Central memory CD4-positive, alpha-beta T cell (primary cell): ENCODE measurements around the gene REN.

Source experiments
- DNase-seq: peaks from one replicate; pipeline ENCODE4 v3.0.0; 2022

REN gene

DNA sequence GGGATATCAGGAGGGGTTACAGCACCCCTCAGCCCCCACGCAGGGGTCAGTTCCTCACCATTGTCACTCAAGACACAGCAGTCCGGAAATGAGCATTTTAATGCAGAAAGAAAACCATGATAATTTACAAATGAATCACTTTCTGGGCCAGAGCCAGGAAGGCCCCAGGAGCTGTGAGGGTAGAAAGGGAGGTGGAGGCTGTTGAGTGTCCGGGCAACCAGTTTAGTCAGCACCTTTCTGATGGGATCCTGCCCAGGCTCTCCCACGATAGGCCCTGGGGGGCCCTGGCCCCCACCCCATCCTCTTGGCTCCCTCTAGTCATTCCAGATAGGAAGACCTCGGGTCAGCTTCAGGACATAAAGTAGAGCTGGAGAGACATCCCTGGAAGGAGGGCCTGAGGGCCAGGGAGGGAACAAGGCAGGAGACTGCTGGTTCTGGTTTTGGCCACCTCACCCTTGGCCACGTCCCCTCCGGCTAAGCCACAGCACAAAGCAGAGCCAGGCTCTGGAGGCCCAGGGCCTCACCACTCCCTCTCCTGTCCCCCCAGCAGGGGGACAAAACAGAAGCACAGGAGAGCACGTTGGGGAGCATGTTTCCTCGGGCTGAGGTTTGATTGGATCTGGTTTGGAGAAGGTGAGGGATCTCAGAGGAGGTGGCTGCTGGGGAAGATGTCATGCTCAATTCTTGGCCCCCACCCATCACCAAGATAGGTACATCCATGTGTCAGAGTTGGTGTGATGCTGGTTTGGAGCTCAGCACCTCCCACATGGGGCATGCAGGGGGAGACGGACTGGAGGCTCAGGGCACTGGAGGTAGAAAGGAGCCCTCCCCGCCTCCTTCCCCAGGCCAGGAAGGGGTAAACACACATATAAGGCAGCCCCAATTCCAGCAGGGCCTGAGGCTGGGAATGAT, 34.9 kb downstream of the REN start:
- no peak for DNase-seq

DNA sequence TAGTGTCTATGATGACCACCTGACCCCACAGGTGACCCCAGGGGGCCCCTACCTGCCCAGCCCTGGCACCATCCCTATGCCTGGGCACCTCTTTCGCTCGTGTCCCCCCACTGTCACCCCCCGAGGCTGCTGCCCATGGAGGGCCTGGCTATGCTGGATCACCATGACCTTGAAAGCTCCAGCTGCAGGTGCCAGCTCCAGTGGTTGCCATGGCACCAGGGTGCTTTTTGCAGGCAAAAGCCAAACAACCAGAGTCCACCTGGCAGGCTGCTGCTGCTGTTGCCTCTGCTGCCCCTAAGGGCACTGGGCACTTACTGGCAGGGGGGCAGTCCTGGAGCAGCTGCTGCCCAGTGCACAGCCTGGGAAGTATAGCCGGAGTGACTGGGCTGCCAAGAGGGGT, 36.0 kb downstream of the REN start:
- no peak for DNase-seq

GRCh38 chr1:204128964-204129896, 36.9 kb downstream of the REN start:
- DNase-seq: peak; percentile 51

DNA sequence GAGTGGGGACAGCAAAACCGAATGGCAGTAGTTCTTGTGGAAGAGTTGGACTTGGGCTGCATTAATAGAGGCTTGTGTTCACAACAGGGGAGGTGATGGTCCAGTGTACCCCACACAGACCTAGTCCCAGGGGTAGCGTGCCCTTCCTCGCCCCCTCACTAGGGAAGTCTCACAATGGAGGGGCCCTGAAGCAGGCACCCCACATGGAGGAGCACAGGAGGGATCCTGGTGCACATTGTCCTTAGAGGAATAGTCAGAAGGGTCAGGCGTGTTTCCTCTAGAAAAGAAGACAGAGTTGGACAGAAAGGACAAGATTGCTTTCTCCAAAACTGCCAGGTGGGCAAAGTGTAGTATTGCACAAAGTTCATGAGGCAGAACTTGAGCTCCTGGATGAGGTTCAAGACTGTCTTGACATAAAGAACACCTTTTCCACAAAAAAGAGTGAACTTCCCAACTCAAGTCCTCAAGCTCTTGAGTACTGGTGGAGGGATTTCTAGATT, 37.6 kb downstream of the REN start:
- no peak for DNase-seq

- no peak for DNase-seq
These were observed 38.4 kb downstream of the REN start for GRCh38 chr1:204127597-204128242.

DNA sequence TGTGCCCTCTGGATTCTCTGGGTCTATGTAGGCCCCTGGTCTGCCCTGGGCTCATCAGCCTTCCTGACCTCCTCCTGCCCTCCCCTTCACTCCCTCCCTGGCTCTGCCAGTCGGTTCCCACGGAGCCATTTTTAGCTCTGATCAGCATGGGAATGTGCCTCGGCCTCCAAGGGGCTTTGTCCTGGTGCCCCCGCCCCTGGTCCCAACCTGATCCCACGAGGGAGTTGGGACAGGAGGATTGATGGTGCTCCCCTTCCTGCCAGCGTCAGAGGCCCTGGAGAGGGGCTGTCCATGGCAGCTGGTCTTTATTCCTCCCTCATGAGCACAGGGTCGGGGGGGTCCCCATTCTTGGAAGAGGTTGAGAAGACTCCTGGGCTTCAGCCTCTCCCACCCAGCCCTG, 39.2 kb downstream of the REN start:
- no peak for DNase-seq

DNA sequence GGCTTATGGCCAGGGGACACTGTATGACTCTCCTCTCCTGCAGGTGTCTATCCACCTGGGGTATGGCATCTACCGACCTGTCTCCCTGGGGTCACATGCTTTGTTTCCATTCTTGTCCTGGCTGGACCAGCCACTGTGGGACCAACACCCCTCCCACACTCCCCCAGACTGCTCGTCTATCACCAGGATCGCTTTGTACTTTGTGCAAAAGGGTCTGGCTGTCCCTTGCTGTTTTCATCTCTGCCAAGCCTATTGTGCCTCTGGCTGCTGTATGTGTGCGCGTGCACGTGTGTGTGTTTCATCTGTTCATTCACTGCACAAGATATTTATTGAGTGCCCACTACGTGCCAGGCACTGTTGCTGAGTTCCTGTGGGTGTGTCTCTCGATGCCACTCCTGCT, 39.8 kb downstream of the REN start:
- no peak for DNase-seq

- DNase-seq: no peak
These were observed 40.3 kb downstream of the REN start for GRCh38 chr1:204125759-204126351.

DNA sequence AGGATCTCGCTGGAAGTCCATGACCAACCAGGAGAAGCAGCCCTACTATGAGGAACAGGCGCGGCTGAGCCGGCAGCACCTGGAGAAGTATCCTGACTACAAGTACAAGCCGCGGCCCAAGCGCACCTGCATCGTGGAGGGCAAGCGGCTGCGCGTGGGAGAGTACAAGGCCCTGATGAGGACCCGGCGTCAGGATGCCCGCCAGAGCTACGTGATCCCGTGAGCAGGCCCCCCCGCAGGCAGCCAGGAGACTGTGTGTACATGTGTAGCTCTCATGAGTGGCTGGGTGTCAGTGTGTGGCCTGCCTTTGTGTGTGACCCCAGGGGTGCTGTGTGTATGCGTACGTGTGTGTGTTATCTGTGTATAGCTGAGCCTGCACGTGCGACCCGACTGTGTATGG, 41.5 kb downstream of the REN start:
- no peak for DNase-seq

- no peak for DNase-seq
These were observed 42.8 kb downstream of the REN start for GRCh38 chr1:204123376-204123775.

- DNase-seq: no peak
These were observed 44.1 kb downstream of the REN start for GRCh38 chr1:204121840-204122555.

DNA sequence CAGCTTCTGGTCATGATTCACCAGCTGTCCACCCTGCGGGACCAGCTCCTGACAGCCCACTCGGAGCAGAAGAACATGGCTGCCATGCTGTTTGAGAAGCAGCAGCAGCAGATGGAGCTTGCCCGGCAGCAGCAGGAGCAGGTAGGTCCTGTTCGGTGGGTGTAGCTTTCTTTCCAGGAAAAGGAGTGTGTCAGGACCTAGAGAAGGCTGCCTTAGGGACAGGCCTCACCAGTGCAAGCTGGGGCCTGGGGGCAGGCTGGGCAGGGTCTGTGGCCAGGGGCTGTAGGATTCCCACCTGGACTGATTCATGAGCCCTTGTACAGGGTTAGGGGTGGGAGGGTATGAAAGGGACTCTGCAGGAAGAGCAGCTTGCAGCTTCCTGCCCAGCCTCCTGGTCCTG, 49.6 kb downstream of the REN start:
- no peak for DNase-seq

- DNase-seq: no peak
These were observed 51.0 kb downstream of the REN start for GRCh38 chr1:204115116-204115515.

GRCh38 chr1:204114606-204115005, 51.5 kb downstream of the REN start:
- no peak for DNase-seq

DNA sequence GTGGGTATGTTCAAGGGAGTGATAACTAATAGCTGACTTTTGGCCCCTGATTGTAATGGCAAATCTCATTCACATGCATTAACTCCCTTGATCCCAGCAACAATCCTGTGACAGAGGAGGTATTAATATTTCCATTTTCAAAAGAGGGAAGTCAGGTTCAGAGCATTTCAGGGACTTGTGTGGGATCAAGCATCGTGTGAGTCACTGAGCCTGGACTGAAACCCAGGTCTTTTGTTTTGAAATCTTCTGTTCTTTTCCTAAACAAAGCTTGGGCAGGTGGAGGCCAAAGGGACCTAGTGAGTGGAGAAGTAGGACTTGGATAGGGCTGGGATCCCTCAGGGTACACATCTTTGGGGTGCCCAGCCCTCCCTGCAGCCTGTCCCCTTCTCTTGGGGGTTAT, 52.2 kb downstream of the REN start:
- no peak for DNase-seq

DNA sequence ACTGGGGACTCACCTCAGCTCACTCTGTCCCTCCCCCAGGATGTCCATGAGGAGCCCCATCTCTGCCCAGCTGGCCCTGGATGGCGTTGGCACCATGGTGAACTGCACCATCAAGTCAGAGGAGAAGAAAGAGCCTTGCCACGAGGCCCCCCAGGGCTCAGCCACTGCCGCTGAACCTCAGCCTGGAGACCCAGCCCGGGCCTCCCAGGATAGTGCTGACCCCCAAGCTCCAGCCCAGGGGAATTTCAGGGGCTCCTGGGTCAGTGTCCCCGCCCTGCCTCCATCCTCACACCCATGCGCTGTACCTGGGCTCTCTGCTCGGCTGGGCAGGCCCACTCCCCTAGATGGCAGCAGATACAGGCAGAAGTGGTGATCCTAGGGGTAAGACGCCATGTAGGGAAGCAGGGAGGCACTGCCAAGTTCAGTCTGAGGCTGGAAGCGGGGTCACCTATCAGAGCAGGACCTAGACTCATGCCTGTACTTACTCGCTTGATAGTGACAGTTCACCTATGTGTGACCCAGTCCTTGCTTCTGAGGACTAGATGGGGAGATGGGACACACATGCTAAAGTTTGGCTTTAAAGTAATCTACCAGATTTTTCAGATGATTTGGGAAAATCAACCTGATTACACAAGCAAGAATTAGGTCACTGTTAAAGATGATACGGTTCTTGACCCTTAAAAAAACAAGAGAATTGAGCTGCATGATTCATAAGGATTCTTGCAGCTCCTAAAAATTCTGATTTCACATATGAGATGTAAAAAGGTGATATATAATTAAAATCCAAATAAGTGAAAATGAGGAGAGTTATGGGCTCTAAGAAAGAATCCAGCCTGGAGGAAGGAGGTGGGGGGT, 53.0 kb downstream of the REN start:
- no peak for DNase-seq

GRCh38 chr1:204110894-204111633, 55.1 kb downstream of the REN start:
- DNase-seq: no peak

DNA sequence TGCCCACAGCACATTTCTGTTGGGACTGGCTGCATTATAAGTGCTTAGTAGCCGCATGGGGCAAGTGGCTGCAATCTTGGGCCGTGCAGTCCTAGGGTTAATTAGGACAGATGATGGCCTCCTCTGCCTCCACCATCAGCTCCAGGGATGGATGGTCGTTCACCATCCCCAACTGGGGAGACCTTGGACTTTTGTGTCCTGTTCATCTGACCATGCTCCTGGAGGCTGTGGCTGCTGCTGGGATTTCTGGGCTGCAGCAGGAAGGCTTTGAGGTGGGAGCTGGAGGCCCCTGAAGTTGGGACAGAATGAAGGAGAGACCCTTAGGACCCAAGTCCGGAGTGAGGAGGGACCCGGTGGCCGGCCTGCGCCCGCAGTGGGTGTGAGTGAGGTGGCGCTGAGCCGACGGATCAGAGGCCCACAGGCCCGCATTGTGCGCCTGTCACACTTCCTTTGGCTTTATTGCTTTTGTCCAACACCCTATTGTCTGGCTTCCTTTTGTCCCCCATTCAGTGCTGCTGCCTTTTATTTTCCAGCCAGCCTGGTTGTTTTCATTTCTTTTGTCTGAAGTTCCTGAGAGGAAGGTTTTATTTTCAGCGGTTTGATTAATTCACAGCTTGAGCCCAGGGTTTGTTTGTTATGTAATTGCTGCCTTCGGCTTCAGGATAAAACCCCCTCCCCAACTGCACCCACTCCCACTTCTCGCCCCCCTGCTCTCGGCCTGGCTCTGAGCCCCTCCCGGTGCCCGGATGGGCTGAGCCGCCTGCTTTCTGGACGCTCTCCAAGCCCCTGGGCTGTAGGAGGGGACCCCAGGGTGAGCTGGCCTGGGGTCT, 57.6 kb downstream of the REN start:
- no peak for DNase-seq

DNA sequence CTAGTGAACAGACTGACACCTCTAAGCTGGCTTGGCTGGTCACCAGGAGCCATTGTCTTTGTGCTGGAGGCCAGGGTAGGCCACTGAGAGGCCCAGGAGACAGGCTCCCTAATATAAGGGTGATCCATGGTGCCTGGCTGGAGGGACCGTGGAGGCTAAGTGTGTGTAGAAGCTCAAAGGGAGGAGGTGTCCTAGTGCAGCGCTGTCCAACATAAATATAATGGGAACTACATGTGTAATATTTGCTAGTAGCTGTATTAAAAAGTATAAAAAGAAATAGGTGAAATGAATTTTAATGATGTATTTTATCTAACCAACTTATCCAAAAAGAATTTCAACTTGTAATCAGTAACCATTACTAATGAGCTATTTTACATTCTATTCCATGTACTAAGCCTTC, 58.2 kb downstream of the REN start:
- DNase-seq: no peak
